ENCODE results near the gene ZFAND2A.

ZFAND2A gene

GRCh38 chr7:1106793-1107421 is 53.1 kb downstream of the ZFAND2A start:
- Histone ChIP-seq H3K9ac (ENCODE audit: low read depth, low read length, poor library complexity, severe bottlenecking) (no peak overlapping the region), H3F3A (ENCODE audit: low read depth) (no peaks in the 10 kb centered on the region), H2AFZ (ENCODE audit: low read length) (no peak overlapping the region), H3K4me1 (ENCODE audit: insufficient read depth, low read length, poor library complexity, severe bottlenecking) (peaks cover 19% of the 10 kb centered on the region), H3K9me2 (replicated peaks; ENCODE audit: low read depth, low read length) (no peaks in the 10 kb centered on the region), H3K9me3 (ENCODE audit: insufficient read depth, low read depth, low read length) (no peaks in the 10 kb centered on the region), H3K79me2 (ENCODE audit: insufficient read depth, low read length) (no peaks in the 10 kb centered on the region), H3K36me3 (ENCODE audit: insufficient read depth, low read length) (no peaks in the 10 kb centered on the region), H4K20me1 (ENCODE audit: insufficient read depth, low read length, poor library complexity, severe bottlenecking) (no peaks in the 10 kb centered on the region), H3K4me3 (ENCODE audit: low read length, poor library complexity, severe bottlenecking) (no peak overlapping the region), H3K27me3 (ENCODE audit: insufficient read depth, low read length, poor library complexity, severe bottlenecking) (no peaks in the 10 kb centered on the region), H3K4me2 (ENCODE audit: low read depth, low read length, poor library complexity, severe bottlenecking) (no peak overlapping the region)
- TF ChIP-seq CTCF (conservative IDR thresholded peaks at IDR 0.05; ENCODE audit: low read length) (no peak), EZH2phosphoT487 (IDR thresholded peaks at IDR 0.05; ENCODE audit: borderline replicate concordance) (no peak)

- Histone ChIP-seq H3K4me2 (ENCODE audit: low read depth, low read length, poor library complexity, severe bottlenecking) (no peak overlapping the region), H3K4me1 (ENCODE audit: insufficient read depth, low read length, poor library complexity, severe bottlenecking) (peaks cover 19% of the 10 kb centered on the region)
Observed at GRCh38 chr7:1106063-1106792, 53.8 kb downstream of the ZFAND2A start.

GRCh38 chr7:1105189-1105588 is 54.8 kb downstream of the ZFAND2A start:
- H3K4me1 ChIP-seq (ENCODE audit: insufficient read depth, low read length, poor library complexity, severe bottlenecking) = peaks cover 19% of the 10 kb centered on the region
- no peak overlapping the region for H2AFZ ChIP-seq (ENCODE audit: low read length)
- no peaks in the 10 kb centered on the region for H3K36me3 ChIP-seq (ENCODE audit: insufficient read depth, low read length)
- no peaks in the 10 kb centered on the region for H3K9me3 ChIP-seq (ENCODE audit: insufficient read depth, low read depth, low read length)
- H4K20me1 ChIP-seq (ENCODE audit: insufficient read depth, low read length, poor library complexity, severe bottlenecking) = no peaks in the 10 kb centered on the region
- H3K4me3 ChIP-seq (ENCODE audit: low read length, poor library complexity, severe bottlenecking) = no peak overlapping the region
- H3K9ac ChIP-seq (ENCODE audit: low read depth, low read length, poor library complexity, severe bottlenecking) = peak overlapping the region; percentile 7
- no peaks in the 10 kb centered on the region for H3K27me3 ChIP-seq (ENCODE audit: insufficient read depth, low read length, poor library complexity, severe bottlenecking)
- H3K79me2 ChIP-seq (ENCODE audit: insufficient read depth, low read length) = no peaks in the 10 kb centered on the region
- H3F3A ChIP-seq (ENCODE audit: low read depth) = no peaks in the 10 kb centered on the region
- TF ChIP-seq CTCF (conservative IDR thresholded peaks at IDR 0.05; ENCODE audit: low read length) = no peak
- TF ChIP-seq EZH2phosphoT487 (IDR thresholded peaks at IDR 0.05; ENCODE audit: borderline replicate concordance) = no peak
- peak overlapping the region; percentile 25 for H3K4me2 ChIP-seq (ENCODE audit: low read depth, low read length, poor library complexity, severe bottlenecking)
- no peaks in the 10 kb centered on the region for H3K9me2 ChIP-seq (replicated peaks; ENCODE audit: low read depth, low read length)

More at GRCh38 chr7:1106063-1106792, 53.8 kb downstream of the ZFAND2A start:
- no peak overlapping the region for H3K9ac ChIP-seq (ENCODE audit: low read depth, low read length, poor library complexity, severe bottlenecking)
- no peaks in the 10 kb centered on the region for H3K27me3 ChIP-seq (ENCODE audit: insufficient read depth, low read length, poor library complexity, severe bottlenecking)
- H3K79me2 ChIP-seq (ENCODE audit: insufficient read depth, low read length) = no peaks in the 10 kb centered on the region
- no peak overlapping the region for H3K4me3 ChIP-seq (ENCODE audit: low read length, poor library complexity, severe bottlenecking)
- H3K36me3 ChIP-seq (ENCODE audit: insufficient read depth, low read length) = no peaks in the 10 kb centered on the region
- H3K9me2 ChIP-seq (replicated peaks; ENCODE audit: low read depth, low read length) = no peaks in the 10 kb centered on the region
- no peak overlapping the region for H2AFZ ChIP-seq (ENCODE audit: low read length)
- H3F3A ChIP-seq (ENCODE audit: low read depth) = no peaks in the 10 kb centered on the region
- no peaks in the 10 kb centered on the region for H3K9me3 ChIP-seq (ENCODE audit: insufficient read depth, low read depth, low read length)
- TF ChIP-seq EZH2phosphoT487 (IDR thresholded peaks at IDR 0.05; ENCODE audit: borderline replicate concordance) (no peak), CTCF (conservative IDR thresholded peaks at IDR 0.05; ENCODE audit: low read length) (no peak)
- no peaks in the 10 kb centered on the region for H4K20me1 ChIP-seq (ENCODE audit: insufficient read depth, low read length, poor library complexity, severe bottlenecking)

All from Loucy (cell line).